MM.1S (cell line): ENCODE measurements around the gene CDC42SE2.

Experiments used
- CTCF ChIP-seq: fragments of 300-600 bp; sonication (generic); IDR thresholded peaks from 2 replicates; pipeline ENCODE4 v1.5.1; 2016; ENCODE audit warnings: antibody characterized with exemption, low read length, mixed read lengths
- EZH2 ChIP-seq: fragments of 300-600 bp; sonication (generic); optimal IDR thresholded peaks from 2 replicates; pipeline ENCODE3; 2017; ENCODE audit warnings: low read depth, mild to moderate bottlenecking, antibody characterized with exemption, low read length, mixed read lengths
- EZH2phosphoT487 ChIP-seq: fragments of 300-600 bp; sonication (generic); IDR thresholded peaks from 2 replicates; pipeline ENCODE4 v1.6.1; 2018; ENCODE audit warnings: antibody characterized with exemption, low read length

GRCh38 chr5:131262953-131263541 is 806 bp upstream of the CDC42SE2 start:
- TF ChIP-seq CTCF (no peak), EZH2 (no peak), EZH2phosphoT487 (no peak)
